HepG2 (cell line): ENCODE data around the gene ACOT8. TPM values are rescaled to one million over a fixed set of nuclear protein-coding genes. Genes with fewer than 3 reads are reported as not detected.

Experiments used
- ARNT2 ChIP-seq: sonication (generic); formaldehyde crosslinking; IDR thresholded peaks from 2 replicates; pipeline ENCODE4 v1.8.0; 2022; ENCODE audit warnings: mild to moderate bottlenecking, low read depth, missing genetic modification reagents, moderate library complexity
- EHMT2 ChIP-seq: fragments of 200-600 bp; sonication (generic); IDR thresholded peaks from 2 replicates; pipeline ENCODE4 v1.7.0; 2017; ENCODE audit warnings: antibody characterized with exemption, low read depth, low read length, borderline replicate concordance
- ETV6 ChIP-seq: sonication (generic); formaldehyde crosslinking; conservative IDR thresholded peaks from 2 replicates; pipeline ENCODE4 v1.4.0; 2020; ENCODE audit warnings: missing genetic modification reagents
- GFI1 ChIP-seq: sonication (generic); formaldehyde crosslinking; IDR thresholded peaks from 2 replicates; pipeline ENCODE4 v1.5.0; 2020; ENCODE audit warnings: missing genetic modification reagents, mild to moderate bottlenecking, borderline replicate concordance
- HCFC1 ChIP-seq: fragments of 150-350 bp; IDR thresholded peaks from 2 replicates; pipeline ENCODE4 v1.6.1; 2014; ENCODE audit warnings: low read depth, low read length
- HOXA9 ChIP-seq: sonication (generic); formaldehyde crosslinking; IDR thresholded peaks from 2 replicates; pipeline ENCODE4 v1.8.1; 2022; ENCODE audit warnings: missing genetic modification reagents, mild to moderate bottlenecking, moderate library complexity, borderline replicate concordance
- IKZF1 ChIP-seq: fragments of 450-650 bp; IDR thresholded peaks from 2 replicates; pipeline ENCODE4 v1.7.1; 2016
- MTF1 ChIP-seq: sonication (generic); formaldehyde crosslinking; IDR thresholded peaks from 2 replicates; pipeline ENCODE4 v1.5.0; 2020; ENCODE audit warnings: missing genetic modification reagents
- NFE2L1 ChIP-seq: sonication (generic); formaldehyde crosslinking; IDR thresholded peaks from 2 replicates; pipeline ENCODE4 v1.4.0; 2020; ENCODE audit warnings: missing genetic modification reagents, mild to moderate bottlenecking, borderline replicate concordance
- RARA ChIP-seq: IDR thresholded peaks from 2 replicates; pipeline ENCODE4 v1.6.1; 2016; ENCODE audit warnings: missing genetic modification reagents, missing compliant biosample characterization
- RELA ChIP-seq: sonication (generic); formaldehyde crosslinking; IDR thresholded peaks from 2 replicates; pipeline ENCODE4 v1.4.0; 2020; ENCODE audit warnings: missing genetic modification reagents
- RFX3 ChIP-seq: IDR thresholded peaks from 2 replicates; pipeline ENCODE4 v1.6.1; 2016; ENCODE audit warnings: missing biosample characterization, missing genetic modification reagents
- ZC3H13 ChIP-seq: sonication (generic); formaldehyde crosslinking; IDR thresholded peaks from 2 replicates; pipeline ENCODE4 v1.8.1; 2023; ENCODE audit warnings: mild to moderate bottlenecking, missing genetic modification reagents, moderate library complexity
- ZNF260 ChIP-seq: sonication (generic); formaldehyde crosslinking; IDR thresholded peaks from 2 replicates; pipeline ENCODE4 v1.4.0; 2020; ENCODE audit warnings: missing genetic modification reagents, low read depth, mild to moderate bottlenecking, borderline replicate concordance
- ZNF30 ChIP-seq: sonication (generic); formaldehyde crosslinking; IDR thresholded peaks from 2 replicates; pipeline ENCODE4 v1.5.0; 2020; ENCODE audit warnings: mild to moderate bottlenecking, missing genetic modification reagents
- ZNF337 ChIP-seq: sonication (generic); formaldehyde crosslinking; IDR thresholded peaks from 2 replicates; pipeline ENCODE4 v1.5.1; 2020; ENCODE audit warnings: missing genetic modification reagents, low read depth, mild to moderate bottlenecking, borderline replicate concordance
- ZNF720 ChIP-seq: sonication (generic); formaldehyde crosslinking; IDR thresholded peaks from 2 replicates; pipeline ENCODE4 v1.4.0; 2020; ENCODE audit warnings: missing genetic modification reagents
- ZNF75D ChIP-seq: sonication (generic); formaldehyde crosslinking; IDR thresholded peaks from 2 replicates; pipeline ENCODE4 v1.8.1; 2023; ENCODE audit warnings: missing genetic modification reagents, mild to moderate bottlenecking, borderline replicate concordance
- polyA plus RNA-seq, 8 experiments: library from polyadenylated mRNA; depleted of rRNA in 3 of 8; stranded (reverse) in 7 of 8; unstranded in 1 of 8; fragments of >200 nt; fragmentation: Illumina TruSeq in 4 of 8; extraction: Trizol in 4 of 8; gene quantifications; 2 replicates each; pipeline versions ENCODE4 v1.2.1 to v1.2.3, GENCODE V29; 2011 to 2016; ENCODE audit warnings: low read depth in 4 of 8, missing spikeins in 1 of 8, mixed read lengths in 1 of 8; ENCODE audit not compliant: insufficient read depth in 1 of 8
- total RNA-seq, 5 experiments: library from RNA; depleted of rRNA; stranded (reverse); fragments of >200 nt; fragmentation: Illumina TruSeq; extraction: Trizol; gene quantifications; 2 replicates each; pipeline ENCODE4 v1.2.3, GENCODE V29; 2016; ENCODE audit warnings: low read depth in 1 of 5
- TF ChIP-seq, protein P1 (sequence below), 2 experiments: fragments of 450-650 bp in 1 of 2; sonication (generic) in 1 of 2; formaldehyde crosslinking in 1 of 2; IDR thresholded peaks; 2 replicates each; pipeline versions ENCODE4 v1.6.1 to v1.8.0; 2016 to 2022; ENCODE audit warnings: antibody characterized with exemption in 1 of 2, mild to moderate bottlenecking in 1 of 2, missing genetic modification reagents in 1 of 2

The ACOT8 gene
- total and polyA plus RNA-seq, 2 of the 13 experiments (the other 11 are each of a cell fraction or from before 2014, with no cell fraction given) = 31.4 to 45.5 TPM

- TF ChIP-seq, protein P1, sequence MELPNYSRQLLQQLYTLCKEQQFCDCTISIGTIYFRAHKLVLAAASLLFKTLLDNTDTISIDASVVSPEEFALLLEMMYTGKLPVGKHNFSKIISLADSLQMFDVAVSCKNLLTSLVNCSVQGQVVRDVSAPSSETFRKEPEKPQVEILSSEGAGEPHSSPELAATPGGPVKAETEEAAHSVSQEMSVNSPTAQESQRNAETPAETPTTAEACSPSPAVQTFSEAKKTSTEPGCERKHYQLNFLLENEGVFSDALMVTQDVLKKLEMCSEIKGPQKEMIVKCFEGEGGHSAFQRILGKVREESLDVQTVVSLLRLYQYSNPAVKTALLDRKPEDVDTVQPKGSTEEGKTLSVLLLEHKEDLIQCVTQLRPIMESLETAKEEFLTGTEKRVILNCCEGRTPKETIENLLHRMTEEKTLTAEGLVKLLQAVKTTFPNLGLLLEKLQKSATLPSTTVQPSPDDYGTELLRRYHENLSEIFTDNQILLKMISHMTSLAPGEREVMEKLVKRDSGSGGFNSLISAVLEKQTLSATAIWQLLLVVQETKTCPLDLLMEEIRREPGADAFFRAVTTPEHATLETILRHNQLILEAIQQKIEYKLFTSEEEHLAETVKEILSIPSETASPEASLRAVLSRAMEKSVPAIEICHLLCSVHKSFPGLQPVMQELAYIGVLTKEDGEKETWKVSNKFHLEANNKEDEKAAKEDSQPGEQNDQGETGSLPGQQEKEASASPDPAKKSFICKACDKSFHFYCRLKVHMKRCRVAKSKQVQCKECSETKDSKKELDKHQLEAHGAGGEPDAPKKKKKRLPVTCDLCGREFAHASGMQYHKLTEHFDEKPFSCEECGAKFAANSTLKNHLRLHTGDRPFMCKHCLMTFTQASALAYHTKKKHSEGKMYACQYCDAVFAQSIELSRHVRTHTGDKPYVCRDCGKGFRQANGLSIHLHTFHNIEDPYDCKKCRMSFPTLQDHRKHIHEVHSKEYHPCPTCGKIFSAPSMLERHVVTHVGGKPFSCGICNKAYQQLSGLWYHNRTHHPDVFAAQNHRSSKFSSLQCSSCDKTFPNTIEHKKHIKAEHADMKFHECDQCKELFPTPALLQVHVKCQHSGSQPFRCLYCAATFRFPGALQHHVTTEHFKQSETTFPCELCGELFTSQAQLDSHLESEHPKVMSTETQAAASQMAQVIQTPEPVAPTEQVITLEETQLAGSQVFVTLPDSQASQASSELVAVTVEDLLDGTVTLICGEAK (IDR thresholded peaks at IDR 0.05) = no peak
- TF ChIP-seq, protein P1 (CRISPR knock-in tag; IDR thresholded peaks at IDR 0.05) = peak; percentile 94; the same call in 1 of the 2 replicates
- peak; percentile 100 for TF ChIP-seq ZNF337 (CRISPR knock-in tag)
- peak; percentile 22; the same call in 1 of the 2 replicates for TF ChIP-seq NFE2L1 (CRISPR knock-in tag)
- TF ChIP-seq GFI1 = peak; percentile 96
- peak; percentile 70 for TF ChIP-seq HCFC1
- 0 out of 2 replicates have a peak, but pooled peaks have one; percentile 92 for TF ChIP-seq ZNF75D
- peak; percentile 100 for TF ChIP-seq RARA (CRISPR knock-in tag)
- TF ChIP-seq ARNT2 (CRISPR knock-in tag) = peak; percentile 100
- no peak for TF ChIP-seq IKZF1
- peak; percentile 75; the same call in 1 of the 2 replicates for TF ChIP-seq ZNF30 (CRISPR knock-in tag)
- TF ChIP-seq RFX3 (CRISPR knock-in tag) = peak; percentile 65
- peak; percentile 97 for TF ChIP-seq ETV6
- TF ChIP-seq MTF1 (CRISPR knock-in tag) = peak; percentile 88; the same call in 1 of the 2 replicates
- TF ChIP-seq ZNF260 (CRISPR knock-in tag) = peak; percentile 63; the same call in 1 of the 2 replicates
- TF ChIP-seq ZC3H13 (CRISPR knock-in tag) = peak; percentile 100
- TF ChIP-seq HOXA9 = peak; percentile 98
- TF ChIP-seq RELA = peak; percentile 82; the same call in 1 of the 2 replicates
- TF ChIP-seq EHMT2 = peak; percentile 42; the same call in 1 of the 2 replicates
- TF ChIP-seq ZNF720 (CRISPR knock-in tag) = no peak
Measured at GRCh38 chr20:45890985-45891983, 34.1 kb upstream of the ACOT8 start, which contains the start of the genes CTSA and NEURL2 (continued).
